K562 (cell line): ENCODE measurements around the gene ARFGEF2. TPM values are rescaled to one million over a fixed set of nuclear protein-coding genes. Genes with fewer than 3 reads are reported as not detected.

Experiments
- BHLHE40 ChIP-seq: IDR thresholded peaks from 2 replicates; pipeline ENCODE4 v1.6.1; 2011; ENCODE audit warnings: low read length, improper control_type of control experiment
- BRD4 ChIP-seq: fragments of 200-600 bp; sonication (generic); IDR thresholded peaks from 2 replicates; pipeline ENCODE4 v1.6.1; 2017; ENCODE audit warnings: inconsistent platforms
- CBFB ChIP-seq: sonication (generic); formaldehyde crosslinking; IDR thresholded peaks from 2 replicates; pipeline ENCODE4 v1.4.0; 2020; ENCODE audit warnings: mild to moderate bottlenecking, missing genetic modification reagents
- CREB1 ChIP-seq, 2 experiments: sonication (generic) in 1 of 2; formaldehyde crosslinking in 1 of 2; IDR thresholded peaks; 2 replicates each; pipeline versions ENCODE4 v1.6.1 to v1.8.0; 2012 to 2022; ENCODE audit warnings: inconsistent platforms in 1 of 2, mild to moderate bottlenecking in 1 of 2, missing genetic modification reagents in 1 of 2, moderate library complexity in 1 of 2
- CTBP1 ChIP-seq: fragments of 450-650 bp; IDR thresholded peaks from 2 replicates; pipeline ENCODE4 v1.6.1; 2016; ENCODE audit warnings: borderline replicate concordance
- ELF4 ChIP-seq: fragments of 450-650 bp; formaldehyde crosslinking; IDR thresholded peaks from 2 replicates; pipeline ENCODE4 v1.4.0; 2022; ENCODE audit warnings: missing genetic modification characterization
- FOXM1 ChIP-seq, 2 experiments: fragments of 450-650 bp in 1 of 2; sonication (generic) in 1 of 2; formaldehyde crosslinking in 1 of 2; IDR thresholded peaks; 2 replicates each; pipeline versions ENCODE4 v1.6.1 to v1.9.0; 2017 to 2022; ENCODE audit warnings: low read depth in 2 of 2, mild to moderate bottlenecking in 2 of 2, missing genetic modification reagents in 1 of 2, moderate library complexity in 1 of 2
- HMGN3 ChIP-seq: IDR thresholded peaks from 2 replicates; pipeline ENCODE4 v1.6.1; 2011; ENCODE audit warnings: borderline replicate concordance, low read depth, mild to moderate bottlenecking, mixed read lengths, low read length; ENCODE audit not compliant: insufficient read length; ENCODE audit errors: extremely low read depth
- JUND ChIP-seq, 2 experiments: IDR thresholded peaks; 2 replicates in 1 of 2; 3 replicates in 1 of 2; pipeline ENCODE4 v1.6.1; 2011; ENCODE audit warnings: borderline replicate concordance in 2 of 2, low read depth in 2 of 2, low read length in 2 of 2, improper control_type of control experiment in 1 of 2, missing biosample characterization in 1 of 2, missing genetic modification characterization in 1 of 2, missing genetic modification reagents in 1 of 2
- KDM5B ChIP-seq: fragments of 200-600 bp; sonication (generic); IDR thresholded peaks from 2 replicates; pipeline ENCODE4 v1.6.1; 2012; ENCODE audit warnings: low read depth, mild to moderate bottlenecking, moderate library complexity, low read length, control low read depth, inconsistent platforms; ENCODE audit not compliant: insufficient replicate concordance
- LCOR ChIP-seq: sonication (generic); formaldehyde crosslinking; IDR thresholded peaks from 2 replicates; pipeline ENCODE4 v1.8.0; 2022; ENCODE audit warnings: mild to moderate bottlenecking, missing genetic modification reagents
- MAZ ChIP-seq, 2 experiments: fragments of 450-650 bp in 1 of 2; sonication (generic) in 1 of 2; formaldehyde crosslinking; IDR thresholded peaks in 1 of 2; conservative IDR thresholded peaks in 1 of 2; 2 replicates each; pipeline versions ENCODE4 v1.4.0 to v1.5.0; 2020; ENCODE audit warnings: mild to moderate bottlenecking in 1 of 2, missing genetic modification reagents in 1 of 2
- NFRKB ChIP-seq: fragments of 450-650 bp; IDR thresholded peaks from 2 replicates; pipeline ENCODE4 v1.6.1; 2016; ENCODE audit warnings: low read depth
- PHF21A ChIP-seq: fragments of 450-650 bp; IDR thresholded peaks from 2 replicates; pipeline ENCODE4 v1.6.1; 2017; ENCODE audit warnings: low read depth, borderline replicate concordance
- PML ChIP-seq: IDR thresholded peaks from 2 replicates; pipeline ENCODE4 v1.6.1; 2012; ENCODE audit warnings: low read length, inconsistent platforms
- PYGO2 ChIP-seq: fragments of 450-650 bp; IDR thresholded peaks from 2 replicates; pipeline ENCODE4 v1.6.1; 2016; ENCODE audit warnings: mild to moderate bottlenecking, missing genetic modification characterization, moderate library complexity, missing compliant biosample characterization
- RB1 ChIP-seq: fragments of 450-650 bp; IDR thresholded peaks from 2 replicates; pipeline ENCODE4 v1.6.1; 2017; ENCODE audit warnings: low read depth, mild to moderate bottlenecking
- RBM17 ChIP-seq: fragments of 200-400 bp; formaldehyde crosslinking; IDR thresholded peaks from 2 replicates; pipeline ENCODE4 v1.6.1; 2017; ENCODE audit warnings: low read depth, mild to moderate bottlenecking, low read length, borderline replicate concordance
- SIRT6 ChIP-seq: IDR thresholded peaks from one replicate; pipeline ENCODE4 v1.6.1; 2012; ENCODE audit warnings: low read depth, mild to moderate bottlenecking, control low read depth, inconsistent platforms, low read length, moderate library complexity
- SP2 ChIP-seq: IDR thresholded peaks from 2 replicates; pipeline ENCODE4 v1.6.1; 2011; ENCODE audit warnings: mild to moderate bottlenecking, low read depth, low read length, moderate library complexity; ENCODE audit not compliant: poor library complexity, severe bottlenecking; ENCODE audit errors: extremely low read depth
- XRCC5 ChIP-seq: fragments of 200-400 bp; formaldehyde crosslinking; IDR thresholded peaks from 2 replicates; pipeline ENCODE4 v1.6.1; 2017; ENCODE audit warnings: low read depth, mild to moderate bottlenecking, low read length
- ZBTB11 ChIP-seq, 3 experiments: fragments of 200-800 bp in 1 of 3; fragments of 250-450 bp in 1 of 3; fragments of 450-650 bp in 1 of 3; sonication (Bioruptor Pico) in 1 of 3; sonication (Bioruptor generic) in 1 of 3; formaldehyde crosslinking in 1 of 3; IDR thresholded peaks; 2 replicates each; pipeline versions ENCODE4 v1.6.1 to v1.8.0; 2016 to 2022; ENCODE audit warnings: mild to moderate bottlenecking in 2 of 3, missing genetic modification characterization in 2 of 3, missing compliant biosample characterization in 1 of 3, moderate library complexity in 1 of 3
- ZNF282 ChIP-seq: sonication (generic); formaldehyde crosslinking; IDR thresholded peaks from 2 replicates; pipeline ENCODE4 v1.8.1; 2023; ENCODE audit warnings: missing genetic modification reagents
- polyA plus RNA-seq, 8 experiments: library from polyadenylated mRNA; depleted of rRNA in 4 of 8; stranded (reverse) in 5 of 8; unstranded in 3 of 8; fragments of >200 nt; fragmentation: Nextera tagmentation in 2 of 8; fragmentation: Illumina TruSeq in 1 of 8; extraction: Ambion mirVana in 2 of 8; extraction: Trizol in 1 of 8; gene quantifications; 2 replicates each; pipeline versions ENCODE4 v1.2.1 to v1.2.3, GENCODE V29; 2011 to 2014; ENCODE audit warnings: inconsistent platforms in 1 of 8, missing spikeins in 1 of 8
- total RNA-seq, 7 experiments: library from RNA; depleted of rRNA in 6 of 7; stranded (reverse); fragments of >200 nt in 6 of 7; fragmentation: Illumina TruSeq in 2 of 7; extraction: Trizol in 2 of 7; gene quantifications; 2 replicates each; pipeline versions ENCODE4 v1.2.1 to v1.2.3, GENCODE V29; 2011 to 2021; ENCODE audit warnings: low replicate concordance in 1 of 7

ARFGEF2 gene
- total and polyA plus RNA-seq, 9 of the 15 experiments (the other 6 are each of a cell fraction or from before 2014, with no cell fraction given), result 4.2 to 18.8 (median 13.7) TPM

GRCh38 chr20:49046087-49046900 lies 124.8 kb downstream of the ARFGEF2 start, which contains the start of gene CSE1L (continued):
- TF ChIP-seq SP2, result peak; percentile 76
- peak; percentile 72; the same call in 1 of the 2 replicates for TF ChIP-seq CBFB (CRISPR knock-in tag)
- TF ChIP-seq MAZ (CRISPR knock-in tag; conservative IDR thresholded peaks at IDR 0.05 in 1 of 2, IDR thresholded peaks at IDR 0.05 in 1 of 2), result peak in 1 of 2 experiments; percentile 87; a peak in 3 of 4 replicates
- TF ChIP-seq ZNF282, result peak; percentile 69; the same call in 1 of the 2 replicates
- no peak for TF ChIP-seq PYGO2 (tag)
- 0 out of 2 replicates have a peak, but pooled peaks have one; percentile 6 for TF ChIP-seq ELF4 (CRISPR knock-in tag)
- TF ChIP-seq NFRKB, result peak; percentile 77
- TF ChIP-seq KDM5B, result peak; percentile 84
- TF ChIP-seq CTBP1, result peak; percentile 79
- no peak; the same call in 1 of the 2 replicates for TF ChIP-seq JUND (IDR thresholded peaks at IDR 0.05; ENCODE audit: borderline replicate concordance, low read depth, low read length)
- TF ChIP-seq JUND (tag; IDR thresholded peaks at IDR 0.05; ENCODE audit: borderline replicate concordance, low read depth, low read length), result peak; percentile 58; the same call in 1 of the 3 replicates
- TF ChIP-seq PML, result peak; percentile 83
- no peak for TF ChIP-seq FOXM1 (IDR thresholded peaks at IDR 0.05; ENCODE audit: low read depth)
- peak; percentile 79; the same call in 1 of the 2 replicates for TF ChIP-seq FOXM1 (CRISPR knock-in tag; IDR thresholded peaks at IDR 0.05; ENCODE audit: low read depth)
- TF ChIP-seq SIRT6, result no peak
- peak; percentile 64 for TF ChIP-seq RB1
- peak; percentile 86 for TF ChIP-seq CREB1 (IDR thresholded peaks at IDR 0.05)
- peak; percentile 85 for TF ChIP-seq CREB1 (CRISPR knock-in tag; IDR thresholded peaks at IDR 0.05)
- TF ChIP-seq HMGN3, result peak; percentile 71
- peak in 1 of 3 experiments; percentile 79; a peak in 1 of 6 replicates for TF ChIP-seq ZBTB11 (CRISPR knock-in tag; IDR thresholded peaks at IDR 0.05)
- 0 out of 2 replicates have a peak, but pooled peaks have one; percentile 15 for TF ChIP-seq PHF21A
- TF ChIP-seq BHLHE40, result peak; percentile 39; the same call in 1 of the 2 replicates
- TF ChIP-seq RBM17, result no peak
- 0 out of 2 replicates have a peak, but pooled peaks have one; percentile 23 for TF ChIP-seq LCOR (CRISPR knock-in tag)
- TF ChIP-seq BRD4, result peak; percentile 70; the same call in 1 of the 2 replicates
- TF ChIP-seq XRCC5, result peak; percentile 38
